GM12872 (cell line): Measurements from ENCODE around the gene MAD1L1.

ENCODE experiments used
- TF ChIP-seq, protein P1 (sequence below): IDR thresholded peaks from 3 replicates; pipeline ENCODE4 v1.5.1; 2011; ENCODE audit warnings: low read depth, mild to moderate bottlenecking, low read length, moderate library complexity; ENCODE audit not compliant: insufficient read depth

Gene MAD1L1

GRCh38 chr7:2196381-2197378, 36.1 kb downstream of the MAD1L1 start:
- TF ChIP-seq, protein P1, sequence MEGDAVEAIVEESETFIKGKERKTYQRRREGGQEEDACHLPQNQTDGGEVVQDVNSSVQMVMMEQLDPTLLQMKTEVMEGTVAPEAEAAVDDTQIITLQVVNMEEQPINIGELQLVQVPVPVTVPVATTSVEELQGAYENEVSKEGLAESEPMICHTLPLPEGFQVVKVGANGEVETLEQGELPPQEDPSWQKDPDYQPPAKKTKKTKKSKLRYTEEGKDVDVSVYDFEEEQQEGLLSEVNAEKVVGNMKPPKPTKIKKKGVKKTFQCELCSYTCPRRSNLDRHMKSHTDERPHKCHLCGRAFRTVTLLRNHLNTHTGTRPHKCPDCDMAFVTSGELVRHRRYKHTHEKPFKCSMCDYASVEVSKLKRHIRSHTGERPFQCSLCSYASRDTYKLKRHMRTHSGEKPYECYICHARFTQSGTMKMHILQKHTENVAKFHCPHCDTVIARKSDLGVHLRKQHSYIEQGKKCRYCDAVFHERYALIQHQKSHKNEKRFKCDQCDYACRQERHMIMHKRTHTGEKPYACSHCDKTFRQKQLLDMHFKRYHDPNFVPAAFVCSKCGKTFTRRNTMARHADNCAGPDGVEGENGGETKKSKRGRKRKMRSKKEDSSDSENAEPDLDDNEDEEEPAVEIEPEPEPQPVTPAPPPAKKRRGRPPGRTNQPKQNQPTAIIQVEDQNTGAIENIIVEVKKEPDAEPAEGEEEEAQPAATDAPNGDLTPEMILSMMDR = no peak

GRCh38 chr7:2195400-2196246, 37.1 kb downstream of the MAD1L1 start:
- TF ChIP-seq, protein P1 = no peak

DNA sequence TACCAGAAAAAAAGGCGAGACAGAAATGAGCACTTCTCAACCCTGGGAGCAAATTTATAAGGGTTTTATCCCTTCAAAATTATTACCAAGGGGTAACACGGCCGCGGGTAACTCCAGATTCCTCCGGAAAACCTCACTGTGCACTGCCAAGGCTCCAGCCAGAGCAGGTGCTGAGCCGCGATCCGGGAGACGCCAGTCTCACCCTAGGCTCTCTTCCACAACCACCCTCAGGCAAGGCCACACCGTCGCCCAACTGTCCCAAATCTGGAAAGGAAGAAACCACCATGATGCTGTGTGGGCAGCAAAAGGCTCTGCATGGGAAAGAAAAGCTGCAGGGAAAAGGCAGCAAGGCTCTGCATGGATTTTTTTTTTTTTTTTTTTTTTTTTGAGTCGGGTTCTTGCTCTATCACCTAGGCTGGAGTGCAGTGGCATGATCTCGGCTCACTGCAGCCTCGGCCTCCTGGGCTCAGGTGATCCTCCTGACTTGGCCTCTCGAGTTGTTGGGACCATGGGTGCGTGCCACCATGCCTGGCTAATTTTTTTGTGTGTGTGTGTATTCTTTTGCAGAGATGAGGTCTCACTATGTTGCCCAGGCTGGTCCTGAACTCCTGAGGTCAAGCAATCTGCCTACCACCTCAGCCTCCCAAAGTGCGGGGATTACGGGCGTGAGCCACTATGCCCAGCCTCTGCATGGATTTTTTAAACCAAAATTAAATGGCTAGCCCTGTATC, 39.0 kb downstream of the MAD1L1 start:
- TF ChIP-seq, protein P1 = no peak

GRCh38 chr7:2192831-2193534, 39.8 kb downstream of the MAD1L1 start:
- TF ChIP-seq, protein P1 = no peak

GRCh38 chr7:2191016-2191415, 41.7 kb downstream of the MAD1L1 start:
- TF ChIP-seq, protein P1 = no peak

- TF ChIP-seq, protein P1 = no peak
Measured at GRCh38 chr7:2190531-2190930, 42.2 kb downstream of the MAD1L1 start.
